Uterus (tissue), 2 donors: Measurements from ENCODE around the gene MSI1.

Experiments used
- CTCF ChIP-seq, 4 experiments: fragments of 200-600 bp in 2 of 4; fragments of 450-650 bp in 2 of 4; sonication (generic) in 2 of 4; IDR thresholded peaks; one replicate each; pipeline ENCODE4 v1.5.1; 2016 to 2019; ENCODE audit warnings: antibody characterized with exemption in 4 of 4, mild to moderate bottlenecking in 2 of 4, moderate library complexity in 1 of 4
- POLR2A ChIP-seq, 2 donors: fragments of 450-650 bp; IDR thresholded peaks; one replicate each; pipeline ENCODE4 v1.6.1; 2016; ENCODE audit warnings: antibody characterized with exemption in 2 of 2, mild to moderate bottlenecking in 1 of 2, moderate library complexity in 1 of 2

GRCh38 chr12:120359128-120359527, 9.8 kb downstream of the MSI1 start:
- TF ChIP-seq CTCF (IDR thresholded peaks at IDR 0.05) (no peak), POLR2A (IDR thresholded peaks at IDR 0.05) (no peak)
